Gastroesophageal sphincter (tissue), 4 donors: ENCODE data around the gene PCDHB13. TPM values are rescaled to one million over a fixed set of nuclear protein-coding genes. Genes with fewer than 3 reads are reported as not detected.
"Not testable (repeated sequence)": the region's sequence is repeated elsewhere in the genome, so short reads cannot be mapped to it uniquely, and the experiment has no call there.

ENCODE experiments used
- ATAC-seq: fragments of 150-250 bp; one replicate; pipeline ENCODE4 v1.9.1; 2016; ENCODE audit warnings: mild to moderate bottlenecking, moderate library complexity
- H3K27ac ChIP-seq, 4 donors: fragments of 200-600 bp; sonication (generic) in 3 of 4; 1 replicate in 3 of 4; 2 replicates in 1 of 4; pipeline ENCODE4 v1.5.1; 2016 to 2019
- H3K27me3 ChIP-seq: fragments of 200-600 bp; sonication (generic); one replicate; pipeline ENCODE4 v1.5.1; 2019
- H3K36me3 ChIP-seq, 2 donors: fragments of 200-600 bp; sonication (generic); one replicate each; pipeline ENCODE4 v1.5.1; 2019; ENCODE audit warnings: control low read depth in 1 of 2
- H3K4me1 ChIP-seq, 3 donors: fragments of 200-600 bp; sonication (generic); 1 replicate in 2 of 3; 2 replicates in 1 of 3; pipeline ENCODE4 v1.5.1; 2016 to 2019; ENCODE audit warnings: control low read depth in 2 of 3
- H3K4me3 ChIP-seq, 2 donors: fragments of 200-600 bp; sonication (generic); one replicate each; pipeline ENCODE4 v1.5.1; 2019; ENCODE audit warnings: mild to moderate bottlenecking in 1 of 2, moderate library complexity in 1 of 2
- H3K9me3 ChIP-seq, 3 donors: fragments of 200-600 bp; sonication (generic); one replicate each; pipeline ENCODE4 v1.5.1; 2017 to 2019; ENCODE audit warnings: control low read depth in 2 of 3
- EP300 ChIP-seq: sonication (generic); formaldehyde crosslinking; IDR thresholded peaks from one replicate; pipeline ENCODE4 v1.6.1; 2017; ENCODE audit warnings: antibody characterized with exemption, mild to moderate bottlenecking
- POLR2A ChIP-seq, 2 donors: fragments of 450-650 bp; IDR thresholded peaks; one replicate each; pipeline ENCODE4 v1.6.1; 2017; ENCODE audit warnings: antibody characterized with exemption in 2 of 2, mild to moderate bottlenecking in 2 of 2, moderate library complexity in 1 of 2
- POLR2AphosphoS5 ChIP-seq: sonication (generic); formaldehyde crosslinking; IDR thresholded peaks from one replicate; pipeline ENCODE4 v1.6.1; 2017; ENCODE audit warnings: antibody characterized with exemption
- whole genome bisulfite sequencing, 2 donors: methylation state at CpG; one replicate each; pipeline ENCODE4 v1.1.5; 2018; ENCODE audit warnings: low coverage in 1 of 2; 5-methylcytosine and 5-hydroxymethylcytosine counted together
- total RNA-seq, 4 donors: library from RNA; depleted of rRNA; stranded (reverse); fragments of >200 nt; gene quantifications; one replicate each; pipeline ENCODE4 v1.1.0, GENCODE V29; 2016
- TF ChIP-seq, protein P1 (sequence below), 4 experiments: fragments of 200-600 bp in 2 of 4; fragments of 450-650 bp in 2 of 4; sonication (generic) in 1 of 4; IDR thresholded peaks; one replicate each; pipeline ENCODE4 v1.5.1; 2017 to 2019; ENCODE audit warnings: antibody characterized with exemption in 4 of 4, mild to moderate bottlenecking in 2 of 4, moderate library complexity in 2 of 4

PCDHB13 gene
- total RNA-seq, 4 donors from 2014 or later: 2.7 to 11.7 (median 6.1) TPM

DNA sequence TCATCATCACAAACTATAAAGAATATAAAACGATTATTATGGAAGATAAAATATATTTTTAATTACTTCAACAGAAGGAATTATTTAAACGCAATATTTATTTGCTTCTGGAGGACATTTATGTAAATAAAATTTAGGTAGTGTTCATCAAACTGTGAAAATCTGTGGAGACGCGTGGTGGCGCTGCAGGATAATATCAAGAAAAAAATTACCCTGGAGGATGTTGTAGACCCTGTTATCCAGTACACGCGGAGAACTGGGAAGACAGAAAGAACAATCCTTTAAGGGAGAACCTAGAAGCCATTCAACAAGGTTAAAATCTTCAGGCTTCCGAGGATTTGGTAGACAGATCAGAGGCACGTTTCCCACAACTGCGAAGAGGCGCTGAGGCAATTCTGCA lies 5.2 kb upstream of the PCDHB13 start, which contains the start of gene PCDHB12:
Gene PCDHB12, plus strand, starts transcription at position 242 of the 400 bp plus-strand sequence. CDS start 189 bp downstream, outside the sequence.
- peak within 1 kb of the TSS in 1 of 2 donors; percentile 21 for H3K4me3 ChIP-seq
- no peak within 1 kb of the TSS for H3K27ac ChIP-seq
- TF ChIP-seq, protein P1, sequence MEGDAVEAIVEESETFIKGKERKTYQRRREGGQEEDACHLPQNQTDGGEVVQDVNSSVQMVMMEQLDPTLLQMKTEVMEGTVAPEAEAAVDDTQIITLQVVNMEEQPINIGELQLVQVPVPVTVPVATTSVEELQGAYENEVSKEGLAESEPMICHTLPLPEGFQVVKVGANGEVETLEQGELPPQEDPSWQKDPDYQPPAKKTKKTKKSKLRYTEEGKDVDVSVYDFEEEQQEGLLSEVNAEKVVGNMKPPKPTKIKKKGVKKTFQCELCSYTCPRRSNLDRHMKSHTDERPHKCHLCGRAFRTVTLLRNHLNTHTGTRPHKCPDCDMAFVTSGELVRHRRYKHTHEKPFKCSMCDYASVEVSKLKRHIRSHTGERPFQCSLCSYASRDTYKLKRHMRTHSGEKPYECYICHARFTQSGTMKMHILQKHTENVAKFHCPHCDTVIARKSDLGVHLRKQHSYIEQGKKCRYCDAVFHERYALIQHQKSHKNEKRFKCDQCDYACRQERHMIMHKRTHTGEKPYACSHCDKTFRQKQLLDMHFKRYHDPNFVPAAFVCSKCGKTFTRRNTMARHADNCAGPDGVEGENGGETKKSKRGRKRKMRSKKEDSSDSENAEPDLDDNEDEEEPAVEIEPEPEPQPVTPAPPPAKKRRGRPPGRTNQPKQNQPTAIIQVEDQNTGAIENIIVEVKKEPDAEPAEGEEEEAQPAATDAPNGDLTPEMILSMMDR (IDR thresholded peaks at IDR 0.05): peak in 3 of 4 experiments; percentile 14 to 30 (median 14)
- TF ChIP-seq EP300: no peak
- peaks cover 15% of the 10 kb centered on the region for H3K27me3 ChIP-seq
- no peaks in the 10 kb centered on the region for H3K36me3 ChIP-seq
- peaks cover 0 to 88% (median 3%) of the 10 kb centered on the region in 3 donors for H3K9me3 ChIP-seq
- no peak for ATAC-seq
- H3K4me1 ChIP-seq: no peaks in the 10 kb centered on the region
- 23 to 24% methylated on average over 11 of the region's 11 CpGs for WGBS, 2 donors

DNA sequence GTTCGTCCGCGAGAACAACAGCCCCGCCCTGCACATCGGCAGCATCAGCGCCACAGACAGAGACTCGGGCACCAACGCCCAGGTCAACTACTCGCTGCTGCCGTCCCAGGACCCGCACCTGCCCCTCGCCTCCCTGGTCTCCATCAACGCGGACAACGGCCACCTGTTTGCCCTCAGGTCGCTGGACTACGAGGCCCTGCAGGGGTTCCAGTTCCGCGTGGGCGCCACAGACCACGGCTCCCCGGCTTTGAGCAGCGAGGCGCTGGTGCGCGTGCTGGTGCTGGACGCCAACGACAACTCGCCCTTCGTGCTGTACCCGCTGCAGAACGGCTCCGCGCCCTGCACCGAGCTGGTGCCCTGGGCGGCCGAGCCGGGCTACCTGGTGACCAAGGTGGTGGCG lies 3.4 kb upstream of the PCDHB13 start:
- H3K4me1 ChIP-seq, H3K27ac ChIP-seq, H3K4me3 ChIP-seq, H3K36me3 ChIP-seq, ATAC-seq: not testable (repeated sequence)
- peaks cover 16% of the 10 kb centered on the region for H3K27me3 ChIP-seq
- peaks cover 0 to 90% (median 5%) of the 10 kb centered on the region in 3 donors for H3K9me3 ChIP-seq
- WGBS, 2 donors: 29 to 40% methylated on average over 1 to 10 of the region's 39 CpGs

DNA sequence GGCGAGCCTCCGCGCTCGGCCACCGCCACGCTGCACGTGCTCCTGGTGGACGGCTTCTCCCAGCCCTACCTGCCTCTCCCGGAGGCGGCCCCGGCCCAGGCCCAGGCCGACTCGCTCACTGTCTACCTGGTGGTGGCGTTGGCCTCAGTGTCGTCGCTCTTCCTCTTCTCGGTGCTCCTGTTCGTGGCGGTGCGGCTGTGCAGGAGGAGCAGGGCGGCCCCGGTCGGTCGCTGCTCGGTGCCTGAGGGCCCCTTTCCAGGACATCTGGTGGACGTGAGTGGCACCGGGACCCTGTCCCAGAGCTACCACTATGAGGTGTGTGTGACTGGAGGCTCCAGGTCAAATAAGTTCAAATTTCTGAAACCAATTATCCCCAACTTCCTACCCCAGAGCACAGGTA lies 2.9 kb upstream of the PCDHB13 start:
- ATAC-seq, H3K27ac ChIP-seq, H3K4me3 ChIP-seq, H3K4me1 ChIP-seq, H3K36me3 ChIP-seq: not testable (repeated sequence)
- WGBS, 2 donors: no CpG with 5 or more reads among the region's 27 CpGs
- H3K27me3 ChIP-seq: peaks cover 19% of the 10 kb centered on the region
- peaks cover 0 to 92% (median 6%) of the 10 kb centered on the region in 3 donors for H3K9me3 ChIP-seq

DNA sequence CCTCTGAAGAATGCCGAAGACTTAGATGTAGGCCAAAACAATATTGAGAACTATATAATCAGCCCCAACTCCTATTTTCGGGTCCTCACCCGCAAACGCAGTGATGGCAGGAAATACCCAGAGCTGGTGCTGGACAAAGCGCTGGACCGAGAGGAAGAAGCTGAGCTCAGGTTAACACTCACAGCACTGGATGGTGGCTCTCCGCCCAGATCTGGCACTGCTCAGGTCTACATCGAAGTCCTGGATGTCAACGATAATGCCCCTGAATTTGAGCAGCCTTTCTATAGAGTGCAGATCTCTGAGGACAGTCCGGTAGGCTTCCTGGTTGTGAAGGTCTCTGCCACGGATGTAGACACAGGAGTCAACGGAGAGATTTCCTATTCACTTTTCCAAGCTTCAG lies 864 bp downstream of the PCDHB13 start:
- peaks cover 0 to 17% of the 10 kb centered on the region in 2 donors for H3K36me3 ChIP-seq
- ATAC-seq, H3K4me3 ChIP-seq, H3K27ac ChIP-seq, H3K4me1 ChIP-seq: not testable (repeated sequence)
- peaks cover 0 to 96% (median 3%) of the 10 kb centered on the region in 3 donors for H3K9me3 ChIP-seq
- peaks cover 19% of the 10 kb centered on the region for H3K27me3 ChIP-seq
- WGBS, 2 donors: no CpG with 5 or more reads among the region's 12 CpGs

DNA sequence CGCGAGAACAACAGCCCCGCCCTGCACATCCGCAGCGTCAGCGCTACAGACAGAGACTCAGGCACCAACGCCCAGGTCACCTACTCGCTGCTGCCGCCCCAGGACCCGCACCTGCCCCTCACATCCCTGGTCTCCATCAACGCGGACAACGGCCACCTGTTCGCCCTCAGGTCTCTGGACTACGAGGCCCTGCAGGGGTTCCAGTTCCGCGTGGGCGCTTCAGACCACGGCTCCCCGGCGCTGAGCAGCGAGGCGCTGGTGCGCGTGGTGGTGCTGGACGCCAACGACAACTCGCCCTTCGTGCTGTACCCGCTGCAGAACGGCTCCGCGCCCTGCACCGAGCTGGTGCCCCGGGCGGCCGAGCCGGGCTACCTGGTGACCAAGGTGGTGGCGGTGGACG lies 1.8 kb downstream of the PCDHB13 start:
- H3K27ac ChIP-seq, H3K4me3 ChIP-seq, H3K4me1 ChIP-seq, ATAC-seq: not testable (repeated sequence)
- 43 to 50% methylated on average over 5 to 17 of the region's 40 CpGs for WGBS, 2 donors
- peaks cover 0 to 96% (median 3%) of the 10 kb centered on the region in 3 donors for H3K9me3 ChIP-seq
- H3K36me3 ChIP-seq: peaks cover 0 to 18% of the 10 kb centered on the region in 2 donors
- H3K27me3 ChIP-seq: peaks cover 10% of the 10 kb centered on the region

DNA sequence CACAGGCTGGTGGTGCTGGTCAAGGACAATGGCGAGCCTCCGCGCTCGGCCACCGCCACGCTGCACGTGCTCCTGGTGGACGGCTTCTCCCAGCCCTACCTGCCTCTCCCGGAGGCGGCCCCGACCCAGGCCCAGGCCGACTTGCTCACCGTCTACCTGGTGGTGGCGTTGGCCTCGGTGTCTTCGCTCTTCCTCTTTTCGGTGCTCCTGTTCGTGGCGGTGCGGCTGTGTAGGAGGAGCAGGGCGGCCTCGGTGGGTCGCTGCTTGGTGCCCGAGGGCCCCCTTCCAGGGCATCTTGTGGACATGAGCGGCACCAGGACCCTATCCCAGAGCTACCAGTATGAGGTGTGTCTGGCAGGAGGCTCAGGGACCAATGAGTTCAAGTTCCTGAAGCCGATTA lies 2.3 kb downstream of the PCDHB13 start:
- H3K9me3 ChIP-seq: peaks cover 0 to 96% (median 3%) of the 10 kb centered on the region in 3 donors
- H3K27me3 ChIP-seq, H3K27ac ChIP-seq, H3K4me3 ChIP-seq, H3K4me1 ChIP-seq, ATAC-seq: not testable (repeated sequence)
- 58% methylated on average over 2 of the region's 26 CpGs; no CpG with 5 or more reads in 1 of the 2 donors for WGBS, 2 donors
- H3K36me3 ChIP-seq: peaks cover 0 to 18% of the 10 kb centered on the region in 2 donors

DNA sequence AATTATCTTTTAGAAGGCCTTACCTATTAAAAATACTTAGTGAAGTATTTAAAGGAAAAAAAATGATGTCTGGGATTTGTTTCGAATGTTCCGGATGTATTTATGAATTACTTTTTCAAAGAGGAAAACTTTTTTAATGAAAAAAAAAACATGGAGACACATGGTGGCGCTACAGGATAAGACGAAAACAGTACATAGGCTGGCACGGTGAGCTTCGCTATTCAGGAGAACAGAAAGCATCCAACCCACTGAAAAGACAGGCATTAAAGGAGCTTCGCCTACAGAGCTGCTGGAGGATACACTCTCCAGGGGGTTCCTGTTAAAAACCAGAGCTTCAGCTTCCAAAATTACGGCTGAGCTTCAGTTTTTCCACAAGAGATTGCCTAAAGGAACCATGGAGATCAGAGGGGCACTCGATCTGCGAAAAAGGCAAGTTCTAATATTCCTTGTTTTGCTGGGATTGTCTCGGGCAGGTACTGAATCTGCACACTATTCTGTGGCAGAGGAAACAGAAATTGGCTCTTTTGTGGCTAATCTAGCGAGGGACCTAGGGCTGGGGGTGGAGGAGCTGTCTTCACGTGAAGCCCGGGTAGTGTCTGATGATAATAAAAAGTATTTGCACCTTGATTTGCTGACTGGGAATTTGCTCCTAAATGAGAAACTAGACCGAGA lies 9.5 kb downstream of the PCDHB13 start, which contains the start of gene PCDHB14:
Gene PCDHB14, plus strand, starts transcription at position 232 of the 672 bp plus-strand sequence. Its CDS starts 163 bp downstream, at position 395.
- Histone ChIP-seq H3K4me3 (peak within 1 kb of the TSS; percentile 33 to 36), H3K27me3 (peaks cover 3% of the 10 kb centered on the region), H3K9me3 (peaks cover 0 to 100% (median 4%) of the 10 kb centered on the region in 3 donors), H3K4me1 (no peaks in the 10 kb centered on the region), H3K27ac (peak within 1 kb of the TSS in 1 of 4 donors; percentile 38), H3K36me3 (peaks cover 0 to 22% of the 10 kb centered on the region in 2 donors)
- ATAC-seq: no peak
- 17 to 30% methylated on average over 12 to 14 of the region's 15 CpGs for WGBS, 2 donors
- no peak for TF ChIP-seq EP300
- TF ChIP-seq, protein P1 (IDR thresholded peaks at IDR 0.05): peak in 2 of 4 experiments; percentile 13 to 34
- no peak for TF ChIP-seq POLR2A (IDR thresholded peaks at IDR 0.05)
- no peak for TF ChIP-seq POLR2AphosphoS5

DNA sequence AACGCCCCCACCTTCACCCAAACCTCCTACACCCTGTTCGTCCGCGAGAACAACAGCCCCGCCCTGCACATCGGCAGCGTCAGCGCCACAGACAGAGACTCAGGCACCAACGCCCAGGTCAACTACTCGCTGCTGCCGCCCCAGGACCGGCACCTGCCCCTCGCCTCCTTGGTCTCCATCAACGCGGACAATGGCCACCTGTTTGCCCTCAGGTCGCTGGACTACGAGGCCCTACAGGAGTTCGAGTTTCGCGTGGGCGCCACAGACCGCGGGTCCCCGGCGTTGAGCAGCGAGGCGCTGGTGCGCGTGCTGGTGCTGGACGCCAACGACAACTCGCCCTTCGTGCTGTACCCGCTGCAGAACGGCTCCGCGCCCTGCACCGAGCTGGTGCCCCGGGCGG lies 11.1 kb downstream of the PCDHB13 start:
- not testable (repeated sequence) for H3K36me3 ChIP-seq, H3K27me3 ChIP-seq, H3K4me3 ChIP-seq, H3K4me1 ChIP-seq, ATAC-seq, H3K27ac ChIP-seq
- H3K9me3 ChIP-seq: peaks cover 0 to 97% (median 4%) of the 10 kb centered on the region in 3 donors
- WGBS, 2 donors: 0% methylated on average over 1 of the region's 40 CpGs; no CpG with 5 or more reads in 1 of the 2 donors

DNA sequence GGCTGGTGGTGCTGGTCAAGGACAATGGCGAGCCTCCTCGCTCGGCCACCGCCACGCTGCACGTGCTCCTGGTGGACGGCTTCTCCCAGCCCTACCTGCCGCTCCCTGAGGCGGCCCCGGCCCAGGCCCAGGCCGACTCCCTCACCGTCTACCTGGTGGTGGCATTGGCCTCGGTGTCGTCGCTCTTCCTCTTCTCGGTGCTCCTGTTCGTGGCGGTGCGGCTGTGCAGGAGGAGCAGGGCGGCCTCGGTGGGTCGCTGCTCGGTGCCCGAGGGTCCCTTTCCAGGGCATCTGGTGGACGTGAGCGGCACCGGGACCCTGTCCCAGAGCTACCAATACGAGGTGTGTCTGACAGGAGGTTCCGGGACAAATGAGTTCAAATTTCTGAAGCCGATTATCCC lies 11.7 kb downstream of the PCDHB13 start:
- H3K9me3 ChIP-seq: peaks cover 0 to 97% (median 4%) of the 10 kb centered on the region in 3 donors
- H3K4me1 ChIP-seq, H3K4me3 ChIP-seq, H3K27me3 ChIP-seq, ATAC-seq, H3K27ac ChIP-seq, H3K36me3 ChIP-seq: not testable (repeated sequence)
- WGBS, 2 donors: 27 to 43% methylated on average over 10 to 20 of the region's 30 CpGs
